Hematopoietic multipotent progenitor cell treated with erythropoietin and hydrocortisone succinate and interleukin-3 and kit ligand, for 15 days (in vitro differentiated cells): ENCODE results near the gene PLAGL1.
"Not testable (repeated sequence)": the region's sequence is repeated elsewhere in the genome, so short reads cannot be mapped to it uniquely, and the experiment has no call there.

Experiments used
- DNase-seq: peaks from one replicate; pipeline ENCODE4 v3.0.0-alpha.2; 2015; ENCODE audit warnings: low spot score

The PLAGL1 gene

GRCh38 chr6:143937668-143937970 is 70.4 kb downstream of the PLAGL1 start:
- no peak for DNase-seq

DNA sequence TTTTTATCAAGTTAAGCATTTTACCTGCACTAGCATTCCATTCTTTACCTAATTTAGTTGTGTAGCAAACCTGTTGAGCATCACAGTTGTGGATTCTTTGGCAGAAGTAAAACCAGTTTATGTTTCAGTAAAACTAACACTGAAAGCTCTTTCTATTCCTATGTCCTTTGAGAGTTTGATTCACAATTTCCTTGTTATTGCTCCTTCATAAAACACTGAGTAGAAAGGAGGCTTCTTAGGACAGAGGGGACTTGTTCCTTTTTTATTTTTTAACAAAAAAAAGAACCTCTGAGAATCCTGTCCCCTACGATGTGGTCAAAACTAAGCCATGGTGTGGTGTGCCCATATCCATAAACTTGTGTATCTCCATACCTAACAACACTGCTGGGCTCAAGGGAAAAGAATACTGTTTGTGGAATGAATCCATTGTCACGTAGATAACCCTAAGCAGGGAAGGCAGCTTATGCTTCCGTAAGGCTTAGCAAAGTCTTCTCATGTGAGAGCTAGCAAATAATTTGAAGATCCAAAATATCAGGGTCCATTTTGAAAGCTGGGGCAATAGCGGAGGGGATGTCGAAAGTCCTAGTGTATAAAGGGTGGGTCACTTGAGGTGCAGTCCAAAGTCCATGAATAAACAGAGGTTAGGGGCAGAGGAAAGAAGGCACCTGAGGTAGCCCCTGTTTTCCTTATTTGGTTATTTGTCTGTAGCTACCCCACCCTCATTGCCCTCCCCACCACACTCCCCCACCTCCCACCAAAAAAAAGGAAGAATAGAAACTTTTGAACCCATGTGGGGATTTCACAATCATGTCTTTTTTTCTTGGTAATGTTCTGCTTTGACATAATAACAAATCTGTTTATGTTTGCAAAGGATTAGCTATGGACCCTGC is 71.0 kb downstream of the PLAGL1 start:
- no peak for DNase-seq

DNA sequence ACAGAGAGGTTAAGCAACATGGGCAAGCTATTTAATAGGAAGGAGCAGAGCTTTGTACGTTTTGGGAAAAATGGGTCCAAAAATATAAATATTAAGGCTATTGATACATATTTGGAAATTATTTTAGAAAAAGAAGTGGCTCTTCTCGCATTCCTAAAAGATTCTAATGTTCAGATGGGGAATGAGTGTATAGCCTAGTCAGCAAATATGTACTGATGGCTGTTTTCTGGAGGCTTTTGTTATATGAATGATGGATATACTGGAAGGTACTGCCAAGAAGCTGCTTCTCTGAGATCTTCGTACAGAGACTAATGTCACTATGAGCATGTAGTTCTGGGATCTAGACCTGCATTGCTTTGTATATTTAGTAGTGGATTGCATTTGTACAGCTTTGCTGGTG is 71.7 kb downstream of the PLAGL1 start:
- DNase-seq: no peak

- DNase-seq: no peak
Observed at GRCh38 chr6:143934867-143935266, 73.2 kb downstream of the PLAGL1 start.

DNA sequence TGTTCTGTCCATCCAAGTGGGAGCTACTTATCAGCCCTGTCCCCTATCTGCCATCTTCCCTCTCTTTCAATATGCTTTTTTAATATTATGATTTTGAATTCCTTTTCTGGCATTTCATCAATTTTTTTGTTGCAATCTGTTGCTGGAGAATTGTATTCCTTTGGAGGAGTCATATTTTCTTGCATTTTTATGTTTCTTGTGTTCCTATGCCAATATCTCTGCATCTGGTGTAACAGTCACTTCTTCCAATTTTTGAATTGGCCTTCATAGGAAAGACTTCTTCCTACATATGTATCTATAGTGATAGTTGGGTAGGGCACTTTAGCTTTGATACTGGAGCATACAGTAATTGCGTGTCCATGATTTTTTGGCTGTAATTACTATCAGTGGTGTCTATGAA is 73.7 kb downstream of the PLAGL1 start:
- DNase-seq: no peak

- DNase-seq: no peak
Observed at GRCh38 chr6:143929975-143930374, 78.1 kb downstream of the PLAGL1 start.

DNA sequence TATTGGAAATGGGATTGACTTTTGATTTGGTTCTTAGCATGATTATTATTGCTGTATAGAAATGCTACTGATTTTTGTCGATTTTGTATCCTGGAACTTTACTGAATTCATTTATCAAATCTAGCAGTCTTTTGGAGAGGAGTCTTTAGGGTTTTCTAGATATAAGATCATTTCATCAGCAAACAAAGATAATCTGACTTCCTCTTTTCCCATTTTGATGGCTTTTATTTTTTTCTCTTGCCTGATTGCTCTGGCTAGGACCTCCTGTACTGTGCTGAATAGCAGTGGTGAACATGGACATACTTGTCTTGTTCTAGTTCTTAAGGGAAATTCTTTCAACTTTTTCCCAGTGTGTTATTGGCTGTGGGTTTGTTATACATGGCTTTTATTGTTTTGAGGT is 79.2 kb downstream of the PLAGL1 start:
- no peak for DNase-seq

- not testable (repeated sequence) for DNase-seq
Observed at GRCh38 chr6:143917026-143917425, 91.0 kb downstream of the PLAGL1 start.

DNA sequence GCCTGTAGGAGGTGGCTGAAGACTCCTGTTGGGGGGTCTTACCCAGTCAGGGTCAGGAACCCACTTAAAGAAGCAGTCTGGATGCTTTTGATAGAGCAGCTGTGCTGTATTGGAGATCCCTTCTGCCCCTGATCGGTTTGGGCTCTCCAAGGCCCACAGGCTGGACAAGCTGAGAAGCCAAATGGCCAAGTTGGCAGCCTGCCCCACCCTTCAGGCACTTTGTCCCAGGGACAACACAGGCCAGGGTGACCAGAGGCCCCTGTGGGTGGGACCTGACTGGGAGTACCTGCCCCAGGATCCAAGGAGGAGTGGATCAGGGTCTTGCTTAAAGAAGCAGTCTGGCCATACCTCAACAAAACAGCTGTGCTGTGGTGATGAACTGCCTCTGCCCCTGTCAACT is 95.4 kb downstream of the PLAGL1 start:
- DNase-seq: no peak

GRCh38 chr6:143911028-143911427 is 97.0 kb downstream of the PLAGL1 start:
- no peak for DNase-seq

DNA sequence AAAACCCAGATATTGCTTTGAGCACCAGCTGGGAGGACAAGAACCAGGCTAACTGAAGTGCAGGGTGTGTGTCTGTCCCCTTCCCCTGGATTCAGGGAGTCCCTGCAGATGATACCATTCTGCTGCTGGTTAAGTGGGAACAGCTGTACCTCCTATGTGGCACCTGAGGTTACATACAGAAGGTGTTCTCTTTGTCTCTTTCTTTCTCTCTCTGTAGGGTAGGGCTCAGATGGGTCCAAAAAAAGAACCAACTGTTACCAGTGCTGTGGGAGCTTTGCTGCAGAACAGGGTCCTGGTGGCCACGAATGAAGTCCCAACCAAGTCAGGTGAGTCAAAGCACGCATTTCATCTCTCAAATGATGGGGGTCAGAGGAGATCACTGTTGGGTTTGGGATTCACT is 105.2 kb downstream of the PLAGL1 start:
- DNase-seq: no peak

DNA sequence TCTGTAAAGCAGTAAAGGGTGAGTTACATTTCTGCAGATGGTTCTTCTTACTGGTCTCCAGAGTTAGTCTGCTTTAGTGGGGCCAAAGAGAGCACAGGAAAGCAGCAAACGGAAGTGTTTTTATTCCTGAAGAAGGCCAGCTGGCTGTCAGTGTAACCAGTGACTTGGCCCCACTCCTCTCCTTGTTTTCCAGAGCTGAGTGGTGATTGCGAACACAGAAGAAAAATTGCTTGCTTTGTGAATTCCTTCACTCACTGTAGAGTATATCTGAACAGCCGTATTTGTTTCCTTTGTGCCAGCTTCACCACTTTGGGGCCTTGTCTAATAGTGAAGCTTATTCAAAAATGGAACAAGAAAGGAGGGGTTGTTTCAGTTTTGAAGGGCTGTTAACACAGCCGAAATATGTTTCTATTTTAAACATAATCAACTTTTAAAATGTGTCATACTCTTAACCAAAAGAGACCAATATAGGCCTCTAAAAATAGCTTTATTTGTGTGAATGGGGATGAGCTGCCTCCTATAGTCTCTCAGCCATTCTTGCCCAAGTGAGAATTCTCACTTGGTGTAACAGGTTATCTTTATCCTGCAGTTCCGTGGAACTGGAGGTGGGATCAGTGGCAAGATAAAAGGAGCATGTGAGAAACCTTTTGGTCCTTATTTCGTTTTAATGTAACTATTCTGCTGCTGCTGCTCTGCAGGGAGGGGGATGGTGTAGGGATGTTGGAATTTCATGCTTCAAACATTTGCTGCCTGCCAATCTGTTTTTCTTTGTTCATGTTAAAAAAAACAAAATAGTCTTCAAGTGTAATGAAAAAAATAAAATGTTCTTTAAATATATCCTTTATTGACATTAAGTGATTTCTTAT is 105.9 kb downstream of the PLAGL1 start:
- no peak for DNase-seq

GRCh38 chr6:143900358-143900757 is 107.7 kb downstream of the PLAGL1 start:
- DNase-seq: no peak

DNA sequence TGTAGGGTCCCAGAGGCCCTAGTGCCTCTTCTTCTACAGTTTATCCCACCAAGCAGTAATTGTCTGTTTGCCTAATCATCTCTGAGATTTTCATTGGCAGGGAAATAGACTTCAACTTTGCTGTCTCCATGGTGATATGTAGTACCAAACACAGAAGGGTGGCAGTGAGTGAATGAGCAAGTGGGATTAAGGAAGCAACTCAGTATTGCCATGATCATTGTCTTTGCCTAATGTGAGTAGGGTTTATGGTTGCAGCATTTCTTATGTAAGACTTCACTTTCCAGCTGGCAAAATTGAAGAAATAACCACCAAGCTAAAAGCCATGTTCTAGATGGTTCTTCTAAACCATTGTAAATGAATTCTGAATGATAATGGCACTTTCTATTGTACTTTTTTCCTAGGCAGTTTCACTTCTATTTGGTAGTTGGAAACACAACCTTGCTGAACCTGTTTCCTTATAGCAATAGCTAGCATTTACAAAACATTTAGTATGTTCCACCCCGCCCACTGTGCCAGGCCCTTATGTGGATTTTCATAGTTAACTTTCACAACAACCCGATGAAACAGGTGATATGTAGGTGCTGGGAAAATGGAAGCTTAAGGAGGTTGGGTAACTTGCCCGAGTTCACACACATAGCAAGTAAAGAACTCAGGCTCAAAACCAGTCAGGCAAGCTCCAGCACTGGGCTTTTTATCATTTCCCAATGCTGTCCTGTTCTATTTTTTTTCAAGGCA is 111.8 kb downstream of the PLAGL1 start:
- DNase-seq: no peak

GRCh38 chr6:143894655-143895054 is 113.4 kb downstream of the PLAGL1 start:
- DNase-seq: no peak
